Fibroblast of the conjunctiva (primary cell): Measurements from ENCODE around the gene MAN1A2.

Experiments used
- DNase-seq: peaks from one replicate; pipeline ENCODE4 v3.0.0-alpha.2; 2010; ENCODE audit warnings: low read depth

MAN1A2 gene

GRCh38 chr1:117362986-117363385, 4.3 kb upstream of the MAN1A2 start:
- DNase-seq, result no peak

- no peak for DNase-seq
Measured at GRCh38 chr1:117363571-117364048, 3.6 kb upstream of the MAN1A2 start.

DNA sequence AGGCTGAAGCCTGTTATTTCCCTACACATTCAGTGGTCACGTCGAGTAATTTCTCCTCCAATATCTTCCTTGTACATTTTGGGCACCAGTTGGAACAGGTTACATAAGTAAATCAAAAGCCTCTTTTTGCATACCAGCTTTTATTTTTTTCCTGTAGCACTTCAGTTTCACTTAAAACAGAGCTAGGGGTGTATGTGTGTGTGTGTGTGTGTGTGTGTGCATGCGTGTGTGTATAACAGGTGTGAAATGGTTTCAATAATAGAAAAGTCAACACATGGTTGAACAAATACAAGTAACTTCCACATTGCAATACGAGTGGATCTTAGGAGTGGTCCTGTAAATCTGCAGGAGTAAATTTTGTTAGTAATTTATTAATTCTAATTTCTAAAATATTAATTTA, 3.0 kb upstream of the MAN1A2 start:
- no peak for DNase-seq

DNA sequence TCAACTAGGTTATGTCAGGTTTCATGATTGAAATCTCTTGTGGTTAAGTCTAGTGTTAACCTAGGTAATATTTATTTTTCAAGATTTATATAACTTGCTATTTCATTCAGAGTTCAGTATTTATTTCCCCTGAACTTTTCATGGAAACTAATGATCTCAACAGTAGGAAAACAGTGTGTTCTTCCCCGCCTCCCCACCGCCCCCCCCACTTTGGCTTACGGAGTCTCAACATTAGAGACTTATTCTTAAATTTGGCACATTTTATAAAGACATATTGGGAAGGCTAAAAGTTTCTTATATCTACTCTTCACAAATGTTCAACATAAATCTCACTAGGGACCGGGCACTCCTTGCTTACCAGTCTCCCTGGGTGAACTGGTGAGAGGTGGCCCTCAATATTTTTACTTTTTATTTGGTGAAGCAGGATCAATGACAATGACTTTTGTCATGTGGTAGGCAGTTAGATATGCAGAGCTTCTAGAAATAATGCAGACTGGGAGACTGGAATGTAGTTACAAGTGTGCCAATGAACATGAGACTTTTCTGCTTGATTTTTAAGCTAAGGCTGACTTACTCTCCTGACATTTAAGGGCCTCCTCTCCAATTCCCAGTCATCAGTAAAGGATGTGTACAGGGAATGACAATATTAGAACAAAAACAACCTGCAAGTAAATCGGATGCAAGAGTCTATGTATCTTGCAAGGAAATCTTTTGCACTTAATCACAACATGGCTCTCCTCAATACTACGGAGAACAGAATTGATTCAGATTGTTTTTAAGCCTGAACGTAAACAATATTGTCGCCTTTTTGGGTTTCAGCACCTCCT, 1.7 kb upstream of the MAN1A2 start:
- no peak for DNase-seq

GRCh38 chr1:117366177-117367045, 838 bp upstream of the MAN1A2 start:
- DNase-seq, result peak; percentile 49

GRCh38 chr1:117368116-117369108, 1.2 kb downstream of the MAN1A2 start:
- no peak for DNase-seq

DNA sequence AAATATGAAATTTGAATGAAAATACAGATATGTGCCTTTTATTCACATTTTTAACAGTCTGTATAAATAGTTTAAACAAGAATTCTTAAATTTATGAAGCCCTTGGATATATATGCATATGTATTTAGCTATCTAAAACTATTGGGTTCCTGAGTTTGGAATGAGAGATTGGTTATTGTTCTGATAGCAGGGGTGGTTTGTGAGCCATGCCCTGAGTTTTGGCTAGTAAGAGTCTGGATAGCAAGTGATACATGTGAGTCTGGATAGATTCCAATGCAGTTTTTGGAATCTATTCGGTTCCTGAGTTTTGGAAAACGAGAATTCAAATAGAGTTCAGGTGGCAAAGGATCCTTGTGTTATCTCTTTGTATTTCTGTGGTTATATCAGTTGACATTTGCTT, 2.8 kb downstream of the MAN1A2 start:
- no peak for DNase-seq

GRCh38 chr1:117370509-117370908, 3.3 kb downstream of the MAN1A2 start:
- no peak for DNase-seq

- DNase-seq, result no peak
Measured at GRCh38 chr1:117371441-117372151, 4.3 kb downstream of the MAN1A2 start.

DNA sequence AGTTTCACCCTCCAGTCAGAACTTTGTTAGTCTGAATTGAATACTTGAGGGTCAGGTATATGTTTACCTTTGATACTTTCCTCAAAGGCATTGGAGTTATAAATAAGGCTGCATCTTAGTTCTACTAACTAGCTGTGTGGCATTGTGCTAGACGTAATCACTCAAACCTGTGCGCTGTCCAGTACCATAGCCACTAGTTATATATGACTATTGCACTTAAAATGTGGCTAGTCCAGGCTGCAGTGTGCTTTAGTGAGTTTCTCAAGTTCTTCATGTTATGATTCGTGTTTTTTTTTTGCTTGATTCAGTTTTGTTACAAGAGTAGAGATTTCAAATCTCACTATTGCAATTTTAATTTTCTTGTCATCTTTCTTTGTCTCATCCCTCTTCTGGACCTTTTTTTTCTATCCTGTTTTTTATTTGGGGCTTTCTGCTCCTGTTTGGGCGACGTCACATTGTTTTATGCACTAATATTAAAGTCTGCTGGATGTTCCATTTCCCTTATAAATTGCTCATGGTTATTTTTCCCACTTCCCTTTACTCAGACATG, 5.7 kb downstream of the MAN1A2 start:
- DNase-seq, result no peak

- DNase-seq, result no peak
Measured at GRCh38 chr1:117373932-117374331, 6.7 kb downstream of the MAN1A2 start.

DNA sequence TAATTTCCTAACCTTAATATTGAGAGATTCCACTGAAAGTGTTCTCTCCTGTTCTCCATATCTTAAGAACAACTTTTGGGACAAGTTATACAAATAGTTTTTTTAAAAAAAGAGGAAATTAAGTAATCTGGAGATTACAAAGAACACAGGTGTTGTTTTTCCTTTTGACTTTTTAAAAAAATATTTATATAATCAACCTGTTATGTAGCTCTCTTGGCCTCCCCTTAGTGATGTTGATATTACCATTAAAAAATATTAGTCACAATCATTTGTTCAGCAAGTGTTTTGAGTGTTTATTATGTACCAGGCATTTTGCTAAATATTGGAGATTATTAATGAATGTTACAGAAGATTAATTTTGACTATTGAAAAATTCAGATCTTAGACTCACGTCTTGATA, 8.1 kb downstream of the MAN1A2 start:
- no peak for DNase-seq

GRCh38 chr1:117387060-117387633, 19.9 kb downstream of the MAN1A2 start:
- no peak for DNase-seq

- DNase-seq, result no peak
Measured at GRCh38 chr1:117388328-117388727, 21.1 kb downstream of the MAN1A2 start.

GRCh38 chr1:117389284-117389683, 22.0 kb downstream of the MAN1A2 start:
- DNase-seq, result no peak

DNA sequence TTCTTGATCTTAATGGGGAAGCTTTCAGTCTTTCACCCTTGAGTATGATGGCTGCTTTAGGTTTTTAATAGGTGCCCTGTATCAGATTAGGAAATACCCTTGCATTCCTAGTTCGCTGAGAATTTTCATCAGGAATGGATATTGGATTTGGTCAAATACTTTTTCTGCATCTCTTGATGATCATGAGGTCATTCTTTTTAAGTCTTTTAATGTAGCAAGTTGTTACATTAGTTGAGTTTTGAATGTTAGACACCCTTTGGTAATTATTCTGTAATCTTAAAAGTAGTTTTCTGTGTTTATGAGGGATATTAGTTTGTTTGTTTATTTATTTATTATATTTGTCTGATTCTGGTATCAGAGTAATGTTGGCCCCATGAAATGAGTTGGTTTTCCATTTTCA, 22.5 kb downstream of the MAN1A2 start:
- DNase-seq, result no peak

GRCh38 chr1:117392771-117393170, 25.5 kb downstream of the MAN1A2 start:
- DNase-seq, result no peak

- no peak for DNase-seq
Measured at GRCh38 chr1:117396074-117396473, 28.8 kb downstream of the MAN1A2 start.

GRCh38 chr1:117396636-117397035, 29.4 kb downstream of the MAN1A2 start:
- no peak for DNase-seq

DNA sequence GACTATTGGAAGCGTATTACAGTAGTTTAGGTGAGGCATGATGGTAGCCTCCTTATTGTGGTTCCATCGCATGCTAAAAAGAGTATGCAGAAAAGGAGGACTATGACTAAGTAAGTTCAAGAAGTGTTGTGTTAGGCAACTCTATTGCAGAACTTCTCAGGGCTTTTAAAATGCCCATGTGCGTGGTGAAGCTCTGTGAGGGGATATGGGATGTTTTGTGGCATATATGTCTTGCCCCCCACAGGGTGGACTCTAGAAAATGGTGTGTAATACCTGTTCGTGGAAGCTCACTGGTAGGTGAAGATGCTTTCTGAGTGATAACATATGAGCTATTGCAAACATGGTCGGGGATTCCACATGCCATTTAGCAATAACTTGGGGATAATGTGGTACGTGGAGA, 31.7 kb downstream of the MAN1A2 start:
- DNase-seq, result no peak

DNA sequence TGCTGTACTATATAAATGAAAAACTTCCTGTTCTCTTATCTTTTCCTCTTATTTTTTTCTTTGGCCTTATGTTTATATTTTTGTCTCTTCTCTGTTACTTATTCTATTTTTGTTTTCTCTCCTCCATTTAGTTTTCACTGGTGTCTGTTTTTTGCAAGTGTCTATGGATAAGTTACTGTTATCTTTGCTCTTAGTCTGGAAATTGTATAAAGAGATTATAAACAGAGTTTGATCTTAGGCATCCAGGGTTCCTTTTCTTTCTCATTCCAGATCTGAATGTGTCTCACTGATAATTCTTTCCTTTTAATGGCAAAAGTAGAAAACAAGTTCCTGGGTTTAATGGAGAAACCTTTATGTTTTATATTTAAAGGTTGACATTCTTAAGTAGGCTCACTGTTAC, 34.5 kb downstream of the MAN1A2 start:
- DNase-seq, result no peak
